Fibroblast of skin of scalp (primary cell): ENCODE results near the gene STEAP1B. TPM values are rescaled to one million over a fixed set of nuclear protein-coding genes. Genes with fewer than 3 reads are reported as not detected.
"Not testable (repeated sequence)": the region's sequence is repeated elsewhere in the genome, so short reads cannot be mapped to it uniquely, and the experiment has no call there.

Source experiments
- DNase-seq: peaks from one replicate; pipeline ENCODE4 v3.0.0-alpha.2; 2013
- polyA plus RNA-seq, 2 experiments: library from polyadenylated mRNA; unstranded; fragments of 120-200 nt; gene quantifications; one replicate each; pipeline ENCODE4 v1.2.1, GENCODE V29; 2013; ENCODE audit not compliant: insufficient read length in 2 of 2

STEAP1B gene
- polyA plus RNA-seq (2013, experiment 1 of 2; ENCODE audit: insufficient read length): 2.0 TPM
- 2.8 TPM for polyA plus RNA-seq (2013, experiment 2 of 2; ENCODE audit: insufficient read length)

DNA sequence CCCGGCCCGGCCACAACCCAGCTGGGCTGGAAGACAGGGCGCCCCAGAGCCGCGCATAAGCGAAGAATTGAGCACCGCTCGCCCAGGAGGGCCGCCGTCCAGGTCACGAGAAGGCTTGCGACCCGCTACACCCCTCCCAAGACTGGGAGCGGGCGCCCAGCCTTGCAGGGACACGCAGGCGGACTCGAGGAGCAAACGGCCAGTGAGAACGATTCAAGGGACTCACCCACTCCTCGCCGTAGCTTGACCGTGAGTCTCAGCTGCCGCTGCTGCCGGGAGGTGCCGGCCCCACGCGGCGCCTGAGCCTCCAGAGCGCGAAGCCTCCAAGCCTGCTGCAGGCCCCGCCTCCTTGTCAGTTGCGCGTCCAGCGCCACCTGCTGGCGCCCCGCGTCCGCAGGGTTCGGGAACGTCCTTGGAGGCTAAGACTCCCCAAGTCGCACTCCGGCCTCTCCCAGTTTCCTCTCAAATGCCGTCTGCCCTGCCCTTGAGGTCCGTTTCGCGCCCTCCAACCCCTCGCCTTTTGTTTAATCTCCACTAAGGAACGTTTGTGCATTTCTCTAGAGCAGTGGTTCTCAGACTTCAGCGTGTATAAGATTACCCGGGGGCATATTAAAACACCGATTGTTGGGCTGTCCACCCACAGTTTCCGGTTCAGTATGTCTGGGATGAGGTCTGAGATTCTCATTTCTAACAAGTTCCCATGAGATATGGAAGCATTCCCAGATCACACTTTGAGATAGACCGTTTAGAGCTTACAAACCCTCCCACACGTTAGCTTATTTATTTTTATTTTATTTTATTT is at the start of gene STEAP1B:
STEAP1B (minus strand) TSS at position 301 of the 802 bp plus-strand sequence. CDS start 5,333 bp downstream, outside the sequence.
- peak; percentile 86 for DNase-seq

DNA sequence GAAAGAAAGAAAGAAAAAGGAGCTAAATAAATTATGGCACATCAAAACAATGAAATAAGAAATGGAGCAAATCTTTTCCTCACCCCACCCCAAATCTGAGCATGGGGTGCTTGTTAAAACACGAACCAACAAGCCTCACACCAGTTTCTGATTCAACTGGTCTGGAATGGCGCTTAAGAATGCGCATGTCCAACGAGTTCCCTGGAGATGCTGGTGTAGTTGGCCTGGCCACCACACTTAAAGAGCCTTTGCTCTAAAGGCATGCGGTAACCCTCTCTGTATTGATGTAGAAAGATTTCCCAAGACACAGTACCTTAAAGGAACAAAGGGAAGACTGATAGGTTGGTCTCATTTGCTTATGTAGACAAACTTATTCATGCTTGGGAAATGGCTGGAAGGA is 49.1 kb upstream of the STEAP1B start:
- no peak for DNase-seq

DNA sequence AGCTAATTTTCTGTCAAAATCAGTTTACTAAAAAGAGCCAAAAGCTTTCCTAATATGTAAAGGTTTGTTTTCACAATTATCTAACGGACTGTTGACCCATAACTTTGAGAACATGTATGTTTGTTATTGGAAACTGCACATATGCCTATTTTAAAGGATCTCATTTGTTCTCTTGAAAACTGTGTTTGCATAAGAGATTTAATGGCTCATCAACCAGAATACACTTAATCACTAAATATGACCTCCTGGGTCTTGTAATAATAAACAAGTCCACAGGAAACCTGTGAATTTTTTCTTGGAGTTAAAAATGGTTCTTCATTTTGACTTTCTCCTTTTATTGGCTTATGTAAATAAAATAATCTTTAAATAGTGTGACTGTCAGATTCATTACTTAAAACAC is 48.3 kb upstream of the STEAP1B start:
- no peak for DNase-seq

DNA sequence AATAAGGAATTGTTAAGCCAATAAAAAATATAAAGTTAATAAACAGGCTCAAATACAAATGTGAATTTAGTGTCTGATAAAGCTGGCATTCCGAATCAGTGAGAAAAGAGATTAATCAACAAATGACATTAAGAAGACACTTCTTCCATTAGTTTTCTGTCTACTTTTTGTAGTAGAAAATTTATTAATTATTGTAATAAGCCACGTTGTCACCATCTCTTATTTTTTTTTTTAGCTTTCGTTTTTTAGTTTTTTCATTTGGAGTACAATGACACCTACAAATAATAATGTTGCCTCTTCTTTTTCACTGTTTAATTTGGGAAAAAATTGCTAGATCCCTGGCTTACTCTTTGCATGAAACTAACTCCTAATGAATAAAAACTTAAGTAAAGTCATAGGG is 46.8 kb upstream of the STEAP1B start:
- no peak for DNase-seq

- DNase-seq: no peak
These were observed 45.5 kb upstream of the STEAP1B start for GRCh38 chr7:22545529-22545928.

- DNase-seq: no peak
These were observed 44.3 kb upstream of the STEAP1B start for GRCh38 chr7:22544245-22544644.

- DNase-seq: no peak
These were observed 43.2 kb upstream of the STEAP1B start for GRCh38 chr7:22543169-22543568.

DNA sequence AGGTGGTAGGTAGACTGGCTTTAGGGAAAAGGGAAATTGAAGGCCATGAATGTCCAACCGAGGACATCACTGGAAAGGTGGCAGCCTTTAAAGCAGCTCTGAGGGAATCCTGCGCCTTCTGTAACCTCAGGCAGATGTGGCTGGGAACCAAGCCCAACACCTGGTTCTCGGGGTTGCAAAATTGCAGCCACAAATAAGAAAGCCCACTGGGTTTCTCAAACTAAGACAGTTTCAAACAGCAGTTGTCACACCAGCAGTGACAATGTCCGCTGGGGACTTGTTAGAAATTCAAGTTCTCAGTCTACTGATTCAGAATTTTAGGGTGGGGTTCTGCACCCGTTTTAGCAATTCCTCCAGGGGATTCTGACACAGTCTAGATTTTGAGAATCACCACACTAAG is 42.7 kb upstream of the STEAP1B start:
- DNase-seq: no peak

DNA sequence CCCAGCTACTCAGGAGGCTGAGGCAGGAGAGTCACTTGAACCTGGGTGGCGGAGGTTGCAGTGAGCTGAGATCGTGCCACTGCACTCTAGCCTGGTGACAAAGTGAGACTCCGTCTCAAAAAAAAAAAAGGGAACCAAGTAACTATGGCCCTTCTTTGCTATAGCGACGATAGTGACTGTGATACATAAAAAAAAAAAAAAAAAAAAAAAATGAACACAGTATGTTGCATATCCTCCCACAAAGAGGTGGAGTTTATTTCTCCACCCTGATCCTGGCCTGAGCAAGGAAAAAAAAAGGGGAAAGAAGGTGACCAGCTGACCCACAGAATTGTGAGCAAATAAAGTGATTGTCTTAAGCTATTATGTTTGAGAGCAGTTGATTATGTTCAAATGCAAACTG is 42.3 kb upstream of the STEAP1B start:
- no peak for DNase-seq

- no peak for DNase-seq
These were observed 41.8 kb upstream of the STEAP1B start for GRCh38 chr7:22541789-22542188.

DNA sequence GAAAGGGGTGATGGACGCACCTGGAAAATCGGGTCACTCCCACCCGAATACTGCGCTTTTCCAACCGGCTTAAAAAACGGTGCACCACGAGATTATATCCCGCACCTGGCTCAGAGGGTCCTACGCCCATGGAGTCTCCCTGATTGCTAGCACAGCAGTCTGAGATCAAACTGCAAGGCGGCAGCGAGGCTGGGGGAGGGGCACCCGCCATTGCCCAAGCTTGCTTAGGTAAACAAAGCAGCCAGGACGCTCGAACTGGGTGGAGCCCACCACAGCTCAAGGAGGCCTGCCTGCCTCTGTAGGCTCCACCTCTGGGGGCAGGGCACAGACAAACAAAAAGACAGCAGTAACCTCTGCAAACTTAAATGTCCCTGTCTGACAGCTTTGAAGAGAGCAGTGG is 28.5 kb upstream of the STEAP1B start:
- not testable (repeated sequence) for DNase-seq

GRCh38 chr7:22524353-22524947 is 24.5 kb upstream of the STEAP1B start:
- DNase-seq: not testable (repeated sequence)

DNA sequence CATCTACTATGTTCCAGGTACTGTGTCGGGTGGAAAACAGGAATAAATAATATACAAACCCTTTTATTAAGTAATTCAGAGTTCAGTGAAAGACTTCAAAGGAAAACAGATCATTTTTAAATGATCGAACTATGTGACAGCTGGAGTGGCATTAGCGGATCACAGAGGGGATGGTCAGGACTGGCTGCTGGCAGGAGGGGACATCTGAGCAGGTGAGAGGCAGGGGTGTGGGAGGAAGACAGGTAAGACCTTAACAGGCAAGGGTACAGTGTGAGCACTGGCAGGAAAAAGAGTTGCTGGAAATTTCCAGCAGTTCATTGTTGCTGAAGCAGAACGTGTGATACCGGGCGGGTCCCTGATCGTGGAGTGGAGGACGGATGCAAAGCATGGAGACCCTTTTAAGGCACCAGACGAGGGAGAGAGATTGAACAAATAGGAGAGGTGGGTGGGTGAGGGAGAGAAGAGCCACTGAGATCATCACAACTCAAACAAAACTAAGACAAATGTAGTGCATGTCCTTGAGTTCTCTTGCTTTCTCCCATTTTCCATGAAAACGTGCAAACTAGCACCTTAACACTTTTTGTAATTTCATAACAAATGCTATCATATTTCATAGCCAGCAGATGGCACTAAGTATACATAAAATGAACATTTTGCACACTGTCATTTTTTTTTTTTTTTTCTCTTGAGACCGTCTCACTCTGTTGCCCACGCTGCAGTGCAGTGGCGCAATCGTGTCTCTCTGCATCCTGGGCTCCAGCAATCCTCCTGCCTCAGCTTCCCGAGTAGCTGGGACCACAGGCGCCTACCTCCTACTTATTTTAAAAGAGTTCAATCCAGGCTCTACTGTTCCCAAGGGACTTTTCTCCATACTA is 23.7 kb upstream of the STEAP1B start:
- peak; percentile 67 for DNase-seq

- DNase-seq: not testable (repeated sequence)
These were observed 19.6 kb upstream of the STEAP1B start for GRCh38 chr7:22519560-22519959.

DNA sequence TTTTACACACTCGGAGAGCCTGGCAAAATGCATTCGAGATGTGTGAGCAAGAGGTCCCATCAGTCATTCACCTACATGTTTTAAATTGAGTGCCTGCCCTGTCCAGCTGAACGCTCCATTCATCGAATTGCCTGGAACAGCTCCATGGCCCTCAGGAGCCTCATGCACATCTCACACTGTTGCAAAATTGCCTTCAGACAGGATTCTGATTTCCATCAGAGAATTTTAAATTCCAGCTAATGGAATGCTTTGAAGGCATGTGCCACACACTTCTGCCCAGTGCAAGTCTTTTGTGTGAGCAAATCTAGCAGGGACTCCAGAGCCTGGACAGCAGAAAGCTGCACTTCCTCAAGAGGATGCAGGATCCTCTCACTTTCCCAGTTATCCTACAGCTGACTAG is 17.0 kb upstream of the STEAP1B start:
- DNase-seq: not testable (repeated sequence)

DNA sequence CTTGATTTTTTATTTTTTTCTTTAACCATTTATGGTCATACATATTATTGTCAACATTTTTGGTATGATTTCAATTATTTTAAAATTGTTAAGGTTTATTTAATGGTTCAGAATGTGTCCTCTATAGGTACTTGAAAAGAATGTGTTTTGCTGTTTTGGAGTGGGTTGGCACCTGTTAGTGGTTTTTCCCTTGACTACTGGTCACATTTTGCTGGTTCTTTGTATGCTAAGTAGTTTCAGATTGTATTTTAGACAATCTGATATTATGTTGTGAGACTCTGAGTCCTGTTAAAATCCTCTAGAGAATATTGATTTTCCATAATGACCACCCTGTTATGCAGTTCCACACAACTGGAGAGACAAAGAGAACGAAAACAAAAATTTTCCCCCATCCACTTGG is 15.0 kb upstream of the STEAP1B start:
- not testable (repeated sequence) for DNase-seq

DNA sequence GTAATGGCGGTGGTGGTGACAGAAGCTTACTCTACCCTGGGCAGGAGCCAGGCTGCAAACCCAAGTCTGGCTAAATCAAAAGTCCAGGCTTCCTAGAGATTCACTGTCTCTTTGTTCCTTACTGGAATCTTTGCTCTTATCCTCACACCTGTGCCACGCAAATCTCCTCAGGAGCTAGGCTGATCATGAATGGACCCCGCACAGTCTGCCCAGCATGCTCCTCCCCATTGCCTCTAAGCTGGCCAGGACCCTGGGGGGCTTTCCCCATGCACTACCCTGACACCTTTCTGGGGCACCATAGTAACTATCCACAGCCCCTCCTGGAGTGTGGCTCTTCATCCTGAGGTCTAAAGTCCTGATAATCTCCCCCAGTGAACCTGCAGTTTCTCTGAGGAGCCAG is 7.3 kb upstream of the STEAP1B start:
- DNase-seq: not testable (repeated sequence)

DNA sequence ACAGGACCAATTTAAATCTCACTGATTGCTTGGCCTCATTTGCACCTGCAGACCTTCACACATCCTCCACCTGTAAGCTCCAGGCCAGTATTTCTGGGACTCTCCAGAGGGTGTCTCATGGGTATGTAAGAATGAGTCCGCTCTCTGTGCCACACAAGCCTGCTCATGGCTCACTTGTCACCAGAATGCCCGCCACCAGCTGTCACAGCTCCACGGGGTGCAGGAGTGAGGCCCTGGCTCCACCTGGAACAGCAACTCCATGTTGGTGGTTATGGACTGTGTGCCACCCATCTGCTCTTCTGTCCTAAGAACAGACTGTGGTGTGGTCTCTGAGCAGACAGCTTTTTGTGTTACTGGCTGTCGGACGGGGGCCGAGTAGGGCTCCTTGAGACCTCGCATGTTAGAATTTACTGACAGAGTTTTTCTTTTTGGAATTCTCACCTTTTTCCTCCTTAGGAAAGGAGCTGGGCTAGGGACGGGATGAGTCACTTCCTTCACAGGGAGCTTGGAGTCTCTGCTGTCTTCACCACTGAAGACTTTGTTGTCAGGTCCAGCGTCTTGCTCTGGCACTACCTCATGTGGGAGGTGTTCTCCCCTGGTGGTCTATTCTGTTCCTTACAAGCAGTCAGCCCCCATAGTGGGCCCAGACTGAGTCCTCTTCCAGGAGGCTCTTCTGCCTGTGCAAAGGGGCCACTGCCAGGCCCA is 6.5 kb upstream of the STEAP1B start:
- not testable (repeated sequence) for DNase-seq

GRCh38 chr7:22504519-22504918 is 4.5 kb upstream of the STEAP1B start:
- DNase-seq: not testable (repeated sequence)

- not testable (repeated sequence) for DNase-seq
These were observed 2.1 kb upstream of the STEAP1B start for GRCh38 chr7:22502104-22502503.

DNA sequence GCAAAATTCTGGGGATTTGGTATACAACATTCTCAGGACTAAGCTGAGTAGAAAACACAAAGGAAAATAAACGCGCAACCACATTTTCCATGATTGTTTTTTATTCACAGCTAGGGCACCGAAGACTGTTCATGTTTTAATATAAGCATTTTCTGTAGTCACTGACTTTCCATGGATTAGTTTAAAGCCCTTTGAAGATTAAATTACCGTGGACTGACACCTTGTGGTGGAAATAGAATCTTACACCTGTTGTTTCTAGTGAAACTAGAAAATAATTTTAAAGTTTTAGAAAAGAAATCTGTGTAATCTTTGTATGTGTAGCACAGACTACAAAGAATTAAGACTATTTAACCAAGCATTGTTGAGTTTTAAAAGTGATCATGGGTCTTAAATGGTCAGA is 1.3 kb upstream of the STEAP1B start:
- peak; percentile 42 for DNase-seq

- DNase-seq: peak; percentile 20
These were observed 944 bp downstream of the STEAP1B start for GRCh38 chr7:22499044-22499443.
